IPS DF 4.7 (cell line): ENCODE measurements around the gene CSNK1G1.
"Not testable (repeated sequence)": the region's sequence is repeated elsewhere in the genome, so short reads cannot be mapped to it uniquely, and the experiment has no call there.

Experiments used
- DNase-seq: peaks from one replicate; pipeline ENCODE4 v3.0.0-alpha.2; 2013; ENCODE audit warnings: low spot score; ENCODE audit errors: extremely low read depth

Gene CSNK1G1

GRCh38 chr15:64245405-64245804, 110.6 kb downstream of the CSNK1G1 start:
- DNase-seq = no peak

- DNase-seq = no peak
Observed at GRCh38 chr15:64237677-64238076, 118.3 kb downstream of the CSNK1G1 start.

- no peak for DNase-seq
Observed at GRCh38 chr15:64236156-64236894, 119.6 kb downstream of the CSNK1G1 start.

- DNase-seq = no peak
Observed at GRCh38 chr15:64235552-64235951, 120.4 kb downstream of the CSNK1G1 start.

GRCh38 chr15:64233299-64233698, 122.7 kb downstream of the CSNK1G1 start:
- no peak for DNase-seq

- no peak for DNase-seq
Observed at GRCh38 chr15:64232400-64232799, 123.6 kb downstream of the CSNK1G1 start.

- DNase-seq = no peak
Observed at GRCh38 chr15:64229129-64229724, 126.7 kb downstream of the CSNK1G1 start.

- no peak for DNase-seq
Observed at GRCh38 chr15:64225804-64226203, 130.2 kb downstream of the CSNK1G1 start.

- no peak for DNase-seq
Observed at GRCh38 chr15:64224511-64224910, 131.5 kb downstream of the CSNK1G1 start.

- DNase-seq = no peak
Observed at GRCh38 chr15:64223882-64224281, 132.1 kb downstream of the CSNK1G1 start.

- DNase-seq = no peak
Observed at GRCh38 chr15:64222573-64223366, 133.2 kb downstream of the CSNK1G1 start.

- DNase-seq = not testable (repeated sequence)
Observed at GRCh38 chr15:64221911-64222310, 134.1 kb downstream of the CSNK1G1 start.

- not testable (repeated sequence) for DNase-seq
Observed at GRCh38 chr15:64217429-64217750, 138.6 kb downstream of the CSNK1G1 start.

GRCh38 chr15:64216730-64217428, 139.1 kb downstream of the CSNK1G1 start:
- no peak for DNase-seq

GRCh38 chr15:64216196-64216595, 139.8 kb downstream of the CSNK1G1 start:
- no peak for DNase-seq

- DNase-seq = no peak
Observed at GRCh38 chr15:64213646-64214045, 142.3 kb downstream of the CSNK1G1 start.

- DNase-seq = no peak
Observed at GRCh38 chr15:64211696-64212095, 144.3 kb downstream of the CSNK1G1 start.

GRCh38 chr15:64210371-64210770, 145.6 kb downstream of the CSNK1G1 start:
- no peak for DNase-seq

GRCh38 chr15:64209680-64210334, 146.2 kb downstream of the CSNK1G1 start:
- DNase-seq = no peak

- DNase-seq = no peak
Observed at GRCh38 chr15:64205202-64205601, 150.8 kb downstream of the CSNK1G1 start.

- no peak for DNase-seq
Observed at GRCh38 chr15:64197425-64197824, 158.5 kb downstream of the CSNK1G1 start.
